Measurements from ENCODE around the gene ISG20.
A peak's percentile ranks its signal among the peaks of the same experiment; 100 is the strongest.

ISG20 gene

DNA sequence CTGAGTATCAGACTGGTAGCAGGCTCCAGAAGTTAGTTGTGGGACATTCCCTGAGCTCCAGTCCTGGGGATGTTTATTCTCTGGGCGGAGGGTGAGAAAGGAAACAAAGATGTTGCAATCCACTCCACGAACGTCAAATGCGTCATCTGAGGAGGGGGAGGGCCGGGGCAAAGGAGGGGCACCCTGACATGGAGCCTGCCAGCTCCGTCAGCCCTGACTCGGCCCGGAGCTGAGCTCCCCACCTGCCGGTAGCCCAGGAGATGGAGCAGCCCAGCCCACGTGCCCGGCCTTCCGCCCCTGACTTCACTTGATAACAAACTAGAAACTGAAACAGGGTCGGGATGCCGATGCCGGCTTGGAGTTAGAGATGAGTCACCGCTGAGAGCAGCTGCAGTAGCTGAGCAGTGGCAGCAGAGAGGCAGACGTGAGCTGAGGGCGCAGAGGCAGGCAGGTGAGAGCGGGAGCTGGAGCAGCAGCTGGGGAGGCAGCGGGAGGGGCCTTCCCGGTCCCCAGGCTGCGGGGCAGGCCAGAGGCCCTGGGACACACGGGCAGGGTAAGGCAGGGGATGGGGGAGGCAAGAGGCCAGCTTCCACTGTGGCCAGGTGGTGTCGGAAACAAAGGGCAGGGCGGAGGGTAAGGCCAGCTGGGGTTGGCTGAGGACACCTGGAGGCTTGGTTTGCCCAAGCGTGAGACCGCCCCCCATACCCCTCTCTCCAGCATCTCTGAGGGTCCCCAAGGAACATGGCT is at the start of gene ISG20:
ISG20 (plus strand) TSS at position 391 of the 747 bp plus-strand sequence; CDS start at position 742, 351 bp downstream.
- peak; percentile 86 to 96 (median 94) for DNase-seq (ENCODE audit: low read depth in 3 of 3, low spot score in 1 of 3)

DNA sequence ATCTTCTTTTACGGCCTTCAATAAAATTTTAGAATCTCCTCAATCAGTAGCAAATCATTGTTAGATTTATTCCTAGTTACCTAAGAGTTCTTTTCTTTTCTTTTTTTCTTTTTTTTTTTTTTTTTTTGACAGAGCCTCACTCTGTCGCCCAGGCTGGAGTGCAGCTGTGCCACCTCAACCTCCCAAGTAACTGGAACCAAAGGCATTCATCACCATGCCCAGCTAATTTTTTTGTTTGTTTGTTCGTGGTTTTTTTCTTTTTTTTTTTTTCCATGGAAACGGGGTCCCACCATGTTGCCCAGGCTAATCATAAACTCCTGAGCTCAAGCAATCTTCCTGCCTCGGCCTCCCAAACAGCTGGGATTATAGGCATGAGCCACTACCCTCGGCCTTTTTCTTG is 48.1 kb upstream of the ISG20 start:
- DNase-seq (ENCODE audit: low read depth in 3 of 3, low spot score in 1 of 3) = no peak

DNA sequence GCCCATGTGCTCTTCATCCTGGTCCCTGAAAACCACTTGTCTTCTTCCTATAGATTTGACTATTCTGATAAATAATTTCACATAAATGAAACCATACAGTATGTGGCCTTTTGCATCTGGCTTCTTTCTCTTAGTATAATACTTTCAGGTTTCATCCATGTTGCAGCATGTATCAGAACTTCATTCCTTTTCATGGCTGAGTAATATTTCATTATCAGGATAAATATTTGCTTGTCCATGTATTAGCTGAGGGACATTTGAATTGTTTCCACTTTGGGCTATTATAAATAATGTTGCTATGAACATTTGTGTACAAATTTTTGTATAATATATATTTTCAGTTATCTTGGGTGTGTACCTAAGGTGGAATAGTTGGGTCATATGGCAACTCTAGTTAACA is 47.4 kb upstream of the ISG20 start:
- no peak for DNase-seq (ENCODE audit: low read depth in 3 of 3, low spot score in 1 of 3)

DNA sequence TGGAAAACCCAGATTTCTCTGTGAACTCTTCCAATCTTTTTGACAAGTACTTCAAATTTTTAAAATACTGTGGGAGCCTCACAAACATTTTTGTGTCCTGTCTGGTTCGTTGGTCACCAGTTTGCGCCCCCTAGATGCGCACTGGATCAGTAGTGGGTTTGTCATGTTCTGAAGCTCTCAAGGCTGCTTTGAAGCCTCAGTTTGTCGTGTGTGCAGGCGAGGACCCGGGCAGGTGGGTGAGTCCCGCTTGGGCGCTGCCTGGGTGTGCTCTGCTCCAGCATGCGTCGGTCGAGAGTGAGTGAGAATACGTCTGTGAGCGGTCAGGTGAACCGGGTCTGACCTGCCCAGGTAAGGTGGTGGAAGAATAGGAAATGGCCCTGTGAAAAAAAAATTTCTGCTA is 34.9 kb upstream of the ISG20 start:
- DNase-seq (ENCODE audit: low read depth in 3 of 3, low spot score in 1 of 3) = no peak

DNA sequence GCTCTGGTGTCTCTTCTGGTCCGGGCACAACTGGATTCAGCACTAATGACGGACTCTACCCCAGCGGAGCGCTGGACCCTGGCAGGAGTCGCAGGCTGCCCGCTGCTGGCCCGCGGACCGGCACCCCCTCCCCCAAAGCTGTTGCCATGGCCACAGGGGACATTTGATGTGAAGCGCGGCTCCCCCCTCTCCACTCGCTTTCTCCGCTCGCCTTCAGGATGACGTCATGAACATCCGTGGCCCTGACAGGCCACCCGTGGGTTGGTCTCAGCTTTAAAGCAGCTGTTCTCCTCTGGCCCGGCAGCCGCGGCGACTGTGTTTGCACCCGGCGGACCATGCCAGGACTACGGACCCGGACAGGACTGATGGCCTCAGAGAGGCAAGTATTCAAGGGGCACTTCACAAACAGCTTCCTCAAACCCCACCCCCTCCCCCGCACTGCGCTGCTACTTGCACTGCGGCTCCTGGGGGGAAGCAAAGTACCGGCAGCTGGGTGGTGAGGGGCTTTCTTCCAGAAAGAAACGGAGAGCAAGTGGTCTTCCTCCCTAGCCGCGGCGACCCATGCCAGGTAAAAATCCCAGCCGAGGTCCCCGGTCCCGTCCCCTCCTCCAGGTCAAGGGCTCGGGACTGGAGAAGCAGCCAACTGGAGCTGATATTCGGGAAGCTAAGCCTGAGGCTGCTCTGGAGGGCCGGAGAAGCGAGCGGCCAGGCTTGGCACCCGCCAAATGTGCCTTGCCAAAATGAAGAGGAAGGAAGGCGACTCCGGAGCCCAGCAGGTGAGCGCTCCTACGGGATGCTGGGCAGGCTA is 34.2 kb upstream of the ISG20 start:
- DNase-seq (ENCODE audit: low read depth in 3 of 3, low spot score in 1 of 3) = no peak

DNA sequence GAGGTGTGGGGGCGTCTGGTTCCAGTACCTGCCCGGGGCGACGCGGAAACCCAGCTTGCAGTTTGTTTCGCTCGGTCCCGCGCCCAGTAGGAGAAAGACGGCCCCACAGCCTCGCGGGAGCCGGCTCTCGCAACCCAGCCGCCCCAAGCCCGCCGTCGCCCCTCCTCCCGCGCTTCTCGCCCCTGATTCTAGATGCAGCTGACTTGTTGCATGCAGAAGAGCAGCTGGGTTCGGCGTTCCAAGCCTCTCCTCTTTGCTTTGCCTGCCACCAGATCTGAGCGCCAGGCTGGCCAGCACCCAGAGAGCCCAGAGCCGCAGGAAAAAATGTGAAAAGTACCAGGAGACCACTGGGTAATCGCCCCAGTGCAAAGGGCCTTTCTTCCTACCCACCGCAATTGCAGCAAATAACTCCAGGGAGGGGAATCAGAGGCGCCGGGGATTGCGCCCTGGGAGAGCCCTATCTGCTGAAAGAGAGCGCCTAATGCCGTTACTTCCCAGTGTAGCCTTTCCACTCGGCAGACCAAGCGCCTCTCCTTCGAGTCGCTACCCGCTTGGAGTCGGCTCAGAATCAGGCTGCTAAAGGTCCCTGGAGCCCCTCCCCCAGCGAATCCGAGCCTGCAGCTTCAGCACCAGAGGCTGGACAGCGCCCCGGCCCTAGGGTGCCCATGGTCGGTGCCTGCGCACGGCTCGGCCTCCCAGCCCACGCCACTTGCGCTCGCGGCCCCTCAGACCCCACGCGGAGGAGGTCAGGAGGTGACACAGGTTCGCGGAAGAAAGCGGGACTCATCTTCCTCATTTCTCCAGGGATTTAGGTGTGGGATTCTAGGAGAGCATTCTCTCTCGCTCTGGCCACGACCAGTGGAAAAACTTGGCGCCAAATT is 33.4 kb upstream of the ISG20 start:
- DNase-seq (ENCODE audit: low read depth in 3 of 3, low spot score in 1 of 3) = peak in 1 of 3 donors; percentile 34

DNA sequence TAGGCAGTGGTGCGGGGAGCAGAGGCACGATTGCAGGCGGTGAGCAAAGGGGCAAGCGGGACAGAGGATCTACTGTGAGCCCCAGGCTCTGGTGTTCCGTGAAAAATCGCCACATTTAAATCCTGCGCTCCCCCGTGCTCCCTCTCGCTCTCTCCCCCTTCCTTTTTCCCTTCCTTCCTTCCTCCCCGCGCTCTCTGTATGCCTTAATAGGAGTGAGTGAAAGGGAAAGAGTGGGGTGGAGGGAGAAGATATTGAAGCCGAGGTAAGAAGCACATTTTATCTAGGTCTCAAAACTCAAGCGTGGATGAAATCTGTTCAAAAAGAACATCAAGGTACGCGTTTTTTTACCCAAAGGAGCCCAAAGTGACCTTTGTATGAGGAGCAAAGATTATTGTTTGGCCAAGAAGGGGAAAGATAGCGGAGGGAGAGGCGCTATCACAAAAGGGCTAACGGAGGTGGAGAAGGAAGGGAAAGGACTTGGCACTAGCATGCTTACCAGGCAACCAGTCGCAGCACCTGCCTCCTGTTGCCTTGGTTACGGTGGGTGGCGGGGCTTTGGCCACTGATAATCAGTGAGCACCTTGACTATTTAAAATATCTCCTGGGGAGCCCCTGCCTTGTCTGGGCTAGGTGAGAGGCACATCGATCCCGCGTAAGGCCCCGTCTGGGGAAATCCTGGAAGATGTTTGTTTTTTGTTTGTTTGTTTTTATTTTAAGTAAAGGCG is 32.6 kb upstream of the ISG20 start:
- DNase-seq (ENCODE audit: low read depth in 3 of 3, low spot score in 1 of 3) = no peak

DNA sequence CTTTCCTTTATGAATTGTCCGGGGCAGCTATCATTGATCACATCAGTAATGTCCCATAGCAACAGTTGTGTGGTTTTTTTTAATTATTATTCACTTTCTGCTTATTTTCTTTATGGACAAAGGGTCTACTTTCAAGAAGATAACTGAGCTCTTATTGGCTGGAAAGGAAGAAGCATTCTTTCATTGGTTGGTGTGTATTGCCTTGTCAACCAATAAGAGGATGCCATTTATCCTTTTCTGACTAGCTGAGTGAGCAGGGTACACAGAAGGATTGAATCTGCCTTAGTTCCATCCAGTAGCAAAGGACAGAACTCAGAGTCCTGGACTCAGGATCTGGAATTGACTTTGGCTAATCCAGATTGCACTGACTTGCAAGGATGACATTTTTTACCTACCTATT is 30.9 kb upstream of the ISG20 start:
- DNase-seq (ENCODE audit: low read depth in 3 of 3, low spot score in 1 of 3) = no peak

DNA sequence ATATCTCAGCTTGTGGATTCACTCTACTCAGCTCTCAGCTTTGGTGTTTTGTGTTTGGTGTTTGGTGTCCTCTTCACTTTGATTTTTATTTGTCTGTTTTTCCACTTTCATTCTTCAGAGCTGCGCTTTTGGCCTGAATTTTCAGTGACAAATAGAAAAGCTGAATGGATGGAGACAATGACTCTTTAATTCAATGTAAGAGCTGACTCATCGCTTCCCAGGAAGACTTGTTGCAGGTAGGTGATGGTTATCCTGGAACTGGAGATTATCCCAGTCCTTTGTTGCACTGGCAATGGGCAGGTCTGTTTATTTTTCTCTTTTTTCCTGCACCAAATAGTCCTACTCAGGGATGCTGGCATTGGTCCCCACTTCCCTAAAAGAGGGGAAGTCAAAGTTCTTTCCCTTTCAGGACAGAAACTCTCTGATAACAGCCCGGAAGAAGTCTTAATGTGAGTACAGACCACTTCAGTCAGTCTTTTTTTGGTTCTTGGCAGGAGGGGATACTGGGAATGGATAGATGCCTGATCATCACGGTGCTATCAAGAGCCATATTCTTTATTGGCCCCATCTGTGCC is 30.1 kb upstream of the ISG20 start:
- DNase-seq (ENCODE audit: low read depth in 3 of 3, low spot score in 1 of 3) = no peak

DNA sequence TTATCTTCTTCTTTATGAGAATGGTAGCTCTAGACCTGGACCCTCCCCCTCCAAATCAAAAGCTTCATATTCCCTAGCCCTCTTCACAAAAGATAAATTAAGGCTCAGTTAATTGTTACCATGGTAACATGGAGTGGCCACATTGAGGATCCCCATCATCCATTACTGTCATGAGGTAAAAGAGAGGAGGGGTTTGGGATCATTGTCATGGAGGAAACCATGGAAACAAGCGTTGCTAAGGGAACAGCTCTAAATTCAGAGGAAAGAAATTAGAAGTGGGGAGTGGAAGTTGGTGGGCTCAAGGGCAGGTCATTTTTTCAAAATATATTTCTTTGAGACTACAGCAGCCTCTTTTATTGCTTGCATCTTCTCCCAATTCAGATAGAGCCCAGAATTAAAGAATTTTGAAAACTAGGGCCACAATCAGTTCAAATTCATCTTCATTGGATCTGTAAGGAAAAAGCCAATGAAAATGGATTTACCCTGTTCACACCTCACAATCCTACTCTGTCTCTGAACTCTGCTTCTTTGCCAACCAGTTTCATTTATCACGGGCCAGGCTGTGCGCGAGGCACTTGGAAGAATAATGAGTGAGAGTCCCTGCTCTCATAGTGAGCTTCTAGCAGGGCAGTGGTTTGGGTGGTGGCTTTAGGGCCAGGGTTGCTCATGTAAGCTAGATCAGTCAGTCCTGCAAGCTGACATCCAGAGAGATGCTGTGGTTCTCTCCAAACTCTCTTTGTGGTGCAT is 29.3 kb upstream of the ISG20 start:
- DNase-seq (ENCODE audit: low read depth in 3 of 3, low spot score in 1 of 3) = no peak

DNA sequence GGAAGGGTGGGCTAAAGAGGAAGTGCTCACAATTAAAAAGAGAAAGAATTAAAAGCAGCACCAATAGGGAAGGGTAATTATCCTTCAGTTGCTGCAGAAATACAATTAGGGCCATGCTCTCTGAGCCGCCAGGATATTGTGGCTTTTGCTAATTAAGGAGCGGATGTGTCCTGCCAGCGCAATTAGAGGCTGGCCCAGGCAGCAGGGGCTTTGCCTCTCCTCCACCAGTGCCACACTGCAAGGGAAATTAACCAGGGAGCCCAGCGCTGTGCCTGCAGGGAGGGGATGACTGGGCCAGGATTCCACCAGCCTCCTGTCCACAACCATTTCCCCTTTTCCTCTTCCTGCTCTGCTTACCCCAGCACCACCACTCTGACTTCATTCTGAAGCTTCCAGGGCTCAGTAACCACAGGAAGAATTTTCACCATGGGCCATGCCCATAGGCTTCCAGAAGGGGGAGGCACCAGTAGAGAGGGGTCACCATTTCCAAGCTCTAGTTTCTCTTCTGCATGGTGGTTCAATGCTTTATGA is 28.1 kb upstream of the ISG20 start:
- no peak for DNase-seq (ENCODE audit: low read depth in 3 of 3, low spot score in 1 of 3)

DNA sequence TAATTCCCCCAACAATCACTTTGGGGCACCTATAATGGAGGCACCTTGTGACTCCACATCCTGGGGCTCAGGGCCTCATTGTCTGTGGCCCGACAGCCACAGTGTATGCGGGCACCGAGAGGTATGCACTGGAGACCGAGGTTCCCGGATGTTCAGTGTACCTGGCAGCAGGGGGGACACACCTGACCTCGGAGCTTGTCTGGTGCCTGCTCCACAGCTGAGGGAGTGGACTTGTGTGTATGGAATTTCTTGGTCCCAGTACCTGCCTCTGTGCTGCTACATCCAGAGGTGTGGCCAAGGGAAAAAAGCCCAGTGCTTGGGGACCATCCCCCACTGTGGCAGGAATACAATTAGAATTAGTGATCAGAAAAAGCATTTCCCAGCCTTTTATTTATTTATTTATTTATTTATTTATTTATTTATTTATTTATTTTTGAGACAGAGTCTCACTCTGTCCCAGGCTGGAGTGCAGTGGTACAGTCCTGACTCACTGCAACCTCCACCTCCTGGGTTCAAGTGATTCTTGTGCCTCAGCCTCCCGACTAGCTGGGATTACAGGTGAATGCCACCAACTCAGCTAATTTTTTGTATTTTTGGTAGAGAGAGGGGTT is 26.5 kb upstream of the ISG20 start:
- DNase-seq (ENCODE audit: low read depth in 3 of 3, low spot score in 1 of 3) = no peak

DNA sequence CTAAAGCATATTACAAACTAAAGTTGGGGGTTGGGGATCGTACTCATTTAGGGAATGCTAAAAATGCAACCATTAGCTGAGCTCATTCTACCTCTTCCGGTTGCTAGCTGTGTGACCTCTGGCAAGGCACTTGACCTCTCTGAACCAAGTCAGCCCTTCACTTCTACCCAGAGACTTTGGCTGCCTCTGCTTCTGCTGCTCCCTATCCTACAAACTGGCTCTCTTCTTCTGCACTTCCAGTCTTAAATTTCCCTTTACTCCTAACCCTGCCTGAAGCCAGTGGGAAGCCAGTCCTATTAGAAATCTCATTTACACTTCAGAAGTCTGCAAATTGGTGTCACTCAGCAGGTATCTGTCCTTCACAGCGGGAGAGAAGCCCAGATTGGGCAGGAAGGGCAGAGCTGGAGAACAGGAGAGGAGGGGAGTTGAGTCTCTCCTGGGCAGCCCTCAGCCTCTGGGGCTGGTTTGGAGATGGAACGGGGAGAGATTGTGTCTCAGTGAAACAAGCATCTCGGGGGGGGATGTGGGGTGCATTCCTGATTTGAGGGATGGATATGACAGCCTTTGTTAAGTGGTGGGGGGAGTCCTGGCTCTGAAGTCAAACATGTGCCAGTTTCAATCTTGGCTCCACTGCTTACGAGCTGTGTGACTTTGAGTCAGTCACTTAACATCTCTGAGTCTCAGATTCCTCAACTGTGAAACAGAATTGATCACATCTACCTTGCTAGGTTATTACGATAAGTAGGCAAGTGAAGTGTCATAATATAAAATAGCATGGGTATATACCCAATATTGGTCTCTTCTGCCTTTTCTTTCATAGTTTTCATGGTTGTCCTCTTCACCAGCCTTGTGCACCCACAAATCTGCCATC is 25.5 kb upstream of the ISG20 start:
- no peak for DNase-seq (ENCODE audit: low read depth in 3 of 3, low spot score in 1 of 3)

DNA sequence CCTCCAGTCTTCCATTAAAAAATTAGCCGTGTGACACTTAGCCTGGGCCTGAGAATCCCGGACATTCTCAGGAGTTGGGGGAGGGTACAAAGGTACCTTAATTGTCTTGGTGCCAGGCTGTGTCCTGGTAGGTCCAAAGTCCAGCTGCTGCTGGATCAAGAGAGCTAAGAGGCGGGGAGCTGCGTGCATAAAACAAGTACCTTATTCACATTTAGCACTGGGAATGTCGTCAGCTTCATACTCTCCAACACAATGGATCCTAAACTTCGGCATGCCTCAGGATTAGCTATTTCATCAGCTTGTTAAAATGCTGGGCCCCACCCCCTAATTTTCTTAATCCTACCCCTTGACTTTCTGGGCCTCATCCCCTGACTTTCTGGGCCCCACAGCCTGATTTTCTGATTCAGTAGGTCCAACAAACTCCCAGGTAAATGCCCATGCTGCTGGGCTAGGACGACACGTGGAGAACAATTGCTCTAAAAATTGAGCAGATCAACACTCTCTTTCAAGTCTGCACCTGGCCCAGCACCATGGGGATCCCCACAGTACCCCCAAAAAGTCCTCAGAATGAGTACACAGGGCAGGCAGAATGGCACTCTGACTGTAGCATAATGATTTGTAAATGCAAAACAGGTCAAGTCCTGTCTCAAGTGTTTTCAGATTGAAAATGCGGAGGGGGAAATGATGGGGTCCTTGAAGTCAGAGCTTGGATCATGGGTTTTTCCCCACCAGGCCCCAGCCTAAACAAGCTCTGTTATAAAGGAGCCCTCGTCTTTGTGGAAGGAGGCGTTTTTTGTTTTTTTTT is 23.3 kb upstream of the ISG20 start:
- DNase-seq (ENCODE audit: low read depth in 3 of 3, low spot score in 1 of 3) = no peak

DNA sequence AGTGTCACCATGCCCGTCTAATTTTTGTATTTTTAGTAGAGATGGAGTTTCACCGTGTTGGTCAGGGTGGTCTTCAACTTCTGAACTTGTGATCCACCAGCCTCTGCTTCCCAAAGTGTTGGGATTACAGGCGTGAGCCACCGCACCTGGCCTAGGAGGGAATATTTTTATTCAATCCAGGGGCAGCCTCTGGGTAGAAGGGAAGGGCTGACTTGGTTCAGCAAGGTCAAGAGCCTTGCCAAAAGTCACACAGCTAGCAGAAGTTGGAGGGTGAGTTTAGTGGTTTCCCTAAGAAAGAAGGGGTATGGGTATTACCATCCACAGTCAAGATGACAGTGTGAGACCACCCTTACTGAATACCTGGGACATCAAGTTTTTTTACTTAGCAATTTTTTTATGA is 22.6 kb upstream of the ISG20 start:
- no peak for DNase-seq (ENCODE audit: low read depth in 3 of 3, low spot score in 1 of 3)

DNA sequence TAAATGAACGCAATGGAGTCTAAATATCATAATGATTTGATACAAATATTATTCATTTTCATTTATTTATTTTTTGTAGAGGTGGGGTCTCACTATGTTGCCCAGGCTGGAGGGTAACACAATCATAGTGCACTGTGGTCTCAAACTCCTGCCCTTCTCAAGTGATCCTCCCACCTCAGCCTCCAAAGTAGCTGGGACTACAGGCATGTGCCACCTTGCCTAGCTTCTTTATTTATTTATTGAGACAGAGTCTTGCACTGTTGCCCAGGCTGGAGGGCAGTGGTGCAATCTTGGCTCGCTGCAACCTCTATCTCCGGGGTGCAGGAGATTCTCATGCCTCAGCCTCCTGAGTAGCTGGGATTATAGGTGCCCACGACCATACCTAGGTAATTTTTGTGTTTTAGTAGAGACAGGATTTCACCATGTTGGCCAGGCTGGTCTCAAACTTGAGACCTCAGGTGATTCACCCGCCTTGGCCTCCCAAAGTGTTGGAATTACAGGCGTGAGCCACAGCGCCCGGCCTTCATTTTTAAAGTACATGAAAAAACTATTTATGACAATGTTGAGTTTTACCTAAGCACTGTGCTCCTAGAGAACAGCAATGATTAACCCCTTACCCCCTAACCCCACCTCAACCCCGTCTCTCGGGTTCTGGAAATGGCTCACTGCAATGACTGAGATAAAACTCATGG is 21.6 kb upstream of the ISG20 start:
- DNase-seq (ENCODE audit: low read depth in 3 of 3, low spot score in 1 of 3) = no peak

DNA sequence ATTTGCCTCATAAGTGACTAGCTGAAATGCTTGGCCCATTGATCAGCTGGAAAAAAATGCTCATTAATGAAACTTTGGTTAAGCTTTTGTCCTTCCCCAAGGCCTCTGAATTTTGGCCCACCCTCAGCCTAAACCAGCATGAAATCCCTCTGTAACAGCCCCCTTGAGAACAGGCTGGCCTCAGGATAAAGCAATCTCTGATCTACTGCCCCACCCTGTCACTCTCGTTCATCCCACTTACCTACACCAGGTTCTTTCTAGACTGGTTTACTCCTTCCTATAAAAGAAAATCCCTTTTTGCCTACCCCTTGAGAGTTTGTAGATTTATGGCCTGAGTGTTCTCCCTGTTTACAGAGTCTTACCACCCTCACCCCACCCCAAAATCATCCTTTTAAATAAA is 21.0 kb upstream of the ISG20 start:
- DNase-seq (ENCODE audit: low read depth in 3 of 3, low spot score in 1 of 3) = no peak

Measured in stimulated activated CD4-positive, alpha-beta T cell treated with anti-CD3 and anti-CD28 coated beads, TNF-alpha, amount 100 ng/mL, for 1 hour (primary cell).